HG03135 (cell line): Measurements from ENCODE around the gene CACNA2D3.
"Not testable (repeated sequence)": the region's sequence is repeated elsewhere in the genome, so short reads cannot be mapped to it uniquely, and the experiment has no call there.

Source experiments
- ATAC-seq: cut with Tn5 transposase; IDR thresholded peaks from one replicate; pipeline ENCODE4 v1.9.1; 2021; ENCODE audit warnings: mild to moderate bottlenecking, moderate library complexity; ENCODE audit not compliant: unreplicated experiment

Gene CACNA2D3

DNA sequence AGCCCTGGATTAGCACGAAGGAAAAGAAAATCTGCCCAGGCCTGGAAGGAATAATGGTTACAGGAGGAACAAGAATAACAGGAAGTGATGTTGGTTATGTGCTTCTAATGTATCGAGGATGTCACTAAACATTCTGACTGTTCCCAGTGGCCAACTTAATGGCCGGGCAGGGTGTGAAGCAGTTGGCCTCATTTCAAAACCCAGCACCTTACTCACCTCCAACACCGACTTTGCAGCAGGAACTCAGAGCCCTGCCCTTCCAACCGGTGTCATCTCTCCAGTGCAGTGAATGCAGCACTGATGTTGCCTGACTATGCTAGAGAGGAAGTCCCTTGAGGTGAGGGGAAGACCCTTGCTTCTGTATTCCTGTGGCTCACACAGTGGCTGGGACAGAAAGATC lies 967.9 kb downstream of the CACNA2D3 start:
- ATAC-seq, result no peak

DNA sequence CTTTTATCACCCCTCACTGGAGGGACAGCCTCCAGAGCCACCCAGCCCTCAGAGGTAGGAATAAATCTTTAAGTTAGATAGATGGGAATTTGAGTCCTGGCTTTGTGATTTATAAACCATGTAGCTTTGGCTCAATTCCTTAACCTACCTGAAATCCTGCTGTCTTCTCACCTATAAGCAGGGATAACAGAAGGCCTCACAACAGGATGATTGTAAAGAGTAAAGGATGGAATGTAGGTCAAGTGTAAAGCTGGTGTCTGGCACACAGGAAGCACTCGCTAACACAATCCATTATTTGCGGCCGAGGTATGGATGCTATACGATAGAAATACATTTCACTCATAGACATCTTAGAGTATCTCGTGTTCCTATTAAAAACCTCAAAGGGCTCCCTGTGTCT lies 968.4 kb downstream of the CACNA2D3 start:
- ATAC-seq, result no peak

DNA sequence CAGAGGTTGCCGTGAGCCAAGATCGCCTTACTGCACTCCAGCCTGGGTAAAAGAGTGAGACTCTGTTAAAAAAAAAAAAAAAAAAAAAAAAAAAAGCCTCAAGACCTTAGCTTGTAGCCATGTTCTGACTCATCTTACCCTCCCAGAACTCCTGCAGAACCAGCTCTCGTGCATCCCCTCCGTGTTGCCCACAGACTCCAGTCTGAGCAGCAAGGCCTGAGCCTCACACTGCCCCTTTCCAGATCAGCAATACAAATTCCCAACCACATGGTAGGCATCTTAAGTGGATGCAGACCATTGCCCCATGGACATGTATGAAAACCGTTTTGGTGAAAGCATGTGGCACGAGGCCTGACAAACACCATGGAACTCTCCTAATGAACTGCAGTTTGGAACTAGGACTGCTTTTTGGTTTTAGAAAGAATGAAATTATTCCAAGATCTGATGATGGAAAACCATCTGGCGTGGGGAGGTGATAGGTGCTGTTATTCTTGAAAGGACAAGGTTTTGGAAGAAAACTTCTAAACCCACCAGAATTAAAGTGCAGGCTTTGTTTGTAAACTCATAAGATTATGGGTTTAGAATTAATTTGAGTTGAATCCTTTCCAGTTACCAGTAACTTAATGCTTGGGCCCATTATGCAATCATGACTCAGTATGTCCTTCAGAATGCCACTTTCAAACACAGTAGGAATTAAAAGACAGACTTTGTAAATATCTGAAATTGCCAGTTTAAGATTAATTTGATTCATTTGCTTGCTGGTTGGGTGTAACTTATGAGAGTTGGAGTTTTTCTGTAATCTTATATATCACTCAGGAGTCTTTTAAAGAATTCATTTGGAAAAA lies 969.3 kb downstream of the CACNA2D3 start:
- no peak for ATAC-seq

DNA sequence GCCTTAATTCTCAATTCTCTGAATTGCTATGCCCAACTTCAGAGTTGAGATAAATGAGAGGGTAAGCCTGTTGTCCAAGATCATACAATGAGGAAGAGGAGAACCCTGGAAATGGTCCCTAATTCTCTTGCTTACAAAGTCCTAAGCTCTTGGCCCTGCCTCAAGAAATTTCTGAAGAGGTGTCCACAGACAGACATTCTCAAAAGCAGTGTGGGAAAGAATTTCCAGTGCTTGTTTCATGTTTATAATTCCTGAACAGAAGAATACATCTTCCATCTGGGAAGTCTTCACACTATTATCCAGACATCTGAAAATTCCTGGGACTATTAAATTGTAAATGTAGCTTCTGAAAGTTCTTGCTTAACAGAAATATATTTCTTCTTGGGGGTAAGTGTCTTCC lies 972.3 kb downstream of the CACNA2D3 start:
- ATAC-seq, result no peak

DNA sequence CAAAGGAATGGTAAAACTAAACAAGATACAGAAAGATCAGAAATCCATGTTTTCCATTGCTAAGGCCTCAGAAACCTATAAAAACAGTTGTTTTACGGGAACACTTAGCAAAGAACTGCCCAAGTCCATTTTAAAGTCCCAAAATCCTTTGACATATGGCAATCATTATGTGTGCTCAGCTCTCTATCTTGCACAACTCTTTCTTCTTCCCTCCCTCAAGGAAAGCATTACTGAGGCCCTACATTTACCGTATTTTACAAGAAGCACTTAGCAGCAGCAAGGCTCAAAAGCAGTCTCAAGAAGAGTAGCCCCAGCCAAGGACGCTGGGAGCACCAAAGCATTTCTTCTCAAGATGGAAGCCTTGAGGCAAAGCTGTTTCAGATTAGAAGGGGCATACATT lies 975.1 kb downstream of the CACNA2D3 start:
- no peak for ATAC-seq

DNA sequence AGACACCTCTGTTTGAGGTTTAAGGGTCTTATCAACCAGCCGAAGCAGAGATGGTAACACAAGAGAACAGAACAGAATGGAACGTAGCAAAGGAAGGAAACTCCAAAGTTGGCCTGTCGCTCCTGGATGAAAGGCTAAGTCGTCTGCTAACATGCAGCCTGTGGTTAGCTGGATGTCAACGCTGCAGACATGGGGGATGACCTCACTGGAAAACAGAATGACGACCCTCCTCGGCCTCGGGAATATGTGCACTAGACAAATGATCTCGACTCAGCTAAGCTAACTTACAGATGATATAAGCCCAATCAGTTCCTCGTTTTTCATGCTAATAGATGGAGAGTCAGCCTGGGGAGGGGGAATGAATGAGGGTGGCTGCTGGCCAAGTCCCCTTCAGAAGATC lies 983.3 kb downstream of the CACNA2D3 start:
- ATAC-seq, result no peak

DNA sequence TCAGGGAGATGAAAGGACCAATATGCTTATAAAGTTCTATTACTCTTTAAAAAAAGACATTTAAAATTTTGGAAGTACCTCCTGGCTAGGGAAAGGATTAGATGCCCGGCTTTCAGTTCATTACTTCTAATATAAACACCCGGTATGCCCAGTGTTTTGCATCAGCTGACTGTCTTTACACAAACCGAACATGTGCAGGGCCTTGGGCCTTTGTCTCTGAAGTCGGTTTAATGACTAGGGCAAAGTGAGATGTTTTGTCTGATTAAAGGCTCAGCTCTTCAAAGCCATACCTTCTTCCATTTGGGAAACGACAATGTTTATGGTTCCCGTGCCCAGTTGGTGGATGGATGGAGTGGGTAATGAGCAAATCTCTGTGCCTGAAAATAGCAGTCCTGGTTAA lies 984.8 kb downstream of the CACNA2D3 start:
- no peak for ATAC-seq

DNA sequence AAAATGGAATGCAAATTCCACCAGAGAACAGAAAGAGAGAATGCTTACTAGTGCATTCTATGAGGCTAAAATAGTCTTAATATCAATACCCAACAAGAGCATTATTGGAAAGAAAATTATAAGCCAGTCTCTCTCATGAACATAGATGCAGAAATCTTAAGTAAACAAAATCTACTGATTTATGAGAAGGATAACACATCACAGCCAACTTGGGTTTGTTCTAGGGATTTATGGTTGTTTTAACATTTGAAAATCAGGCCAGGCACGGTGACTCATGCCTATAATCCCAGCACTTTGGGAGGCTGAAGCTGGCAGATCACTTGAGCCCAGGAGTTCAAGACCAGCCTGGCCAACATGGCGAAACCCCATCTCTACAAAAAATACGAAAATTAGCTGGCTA lies 989.6 kb downstream of the CACNA2D3 start:
- ATAC-seq, result not testable (repeated sequence)

DNA sequence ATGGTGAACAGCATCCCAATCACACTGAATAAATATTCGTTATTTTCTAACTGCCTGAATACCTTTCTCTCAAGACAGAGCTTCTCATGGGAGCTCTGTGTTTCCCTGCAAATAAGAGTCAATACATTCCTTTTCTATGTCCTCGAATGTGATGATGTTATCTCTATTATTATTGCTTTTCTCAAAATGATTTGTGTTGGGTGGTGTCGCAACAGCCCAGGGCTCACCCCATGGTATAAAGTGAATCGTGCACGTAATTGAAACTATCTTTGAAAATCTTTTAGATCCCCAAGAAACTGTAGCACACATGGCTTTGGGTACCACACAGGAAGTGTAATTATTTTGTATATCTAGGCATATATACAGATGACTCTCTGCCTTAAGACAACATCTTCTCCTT lies 996.1 kb downstream of the CACNA2D3 start:
- no peak for ATAC-seq

DNA sequence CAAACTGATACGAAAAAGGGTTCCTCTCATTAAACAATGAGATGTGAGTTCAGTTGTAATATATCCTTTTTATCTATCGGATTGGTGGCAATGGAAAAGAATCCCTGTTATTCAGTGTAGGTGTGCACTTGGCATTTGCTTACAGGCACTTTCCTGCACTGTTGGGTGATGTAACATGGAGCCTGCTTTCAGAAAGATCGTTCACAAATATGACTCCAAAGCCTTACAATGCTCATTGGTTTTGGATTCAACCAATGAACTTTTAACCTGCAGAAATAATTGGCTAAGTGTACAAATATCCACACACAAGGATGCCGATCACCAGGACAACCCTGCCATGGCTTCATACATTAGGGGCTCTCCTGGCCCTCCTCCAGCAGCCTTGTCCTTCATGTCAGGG lies 996.9 kb downstream of the CACNA2D3 start:
- no peak for ATAC-seq

DNA sequence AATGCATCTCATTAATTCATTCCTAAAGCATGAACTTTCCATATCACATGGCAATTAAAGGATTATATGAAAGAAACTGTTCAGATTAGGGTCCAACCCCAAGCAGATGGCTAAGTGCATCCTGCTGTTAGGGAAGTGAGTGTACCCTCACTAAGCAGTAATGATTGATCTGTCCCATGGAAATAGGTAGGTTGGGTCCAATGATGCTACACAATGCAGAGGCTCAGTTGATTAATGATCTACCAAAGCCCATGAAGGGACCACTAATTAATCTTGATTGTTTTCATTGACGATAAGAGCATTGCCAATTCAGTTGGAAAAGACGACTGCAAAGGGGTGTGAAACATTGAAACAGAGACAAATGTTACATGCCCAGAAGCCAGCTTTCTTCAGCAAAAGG lies 1000.0 kb downstream of the CACNA2D3 start:
- ATAC-seq, result no peak
